NCI-H460 (cell line): Measurements from ENCODE around the gene CENPH. TPM values are rescaled to one million over a fixed set of nuclear protein-coding genes. Genes with fewer than 3 reads are reported as not detected.
"Not testable (repeated sequence)": the region's sequence is repeated elsewhere in the genome, so short reads cannot be mapped to it uniquely, and the experiment has no call there.

ENCODE experiments used
- DNase-seq: peaks from one replicate; pipeline ENCODE4 v3.0.0-alpha.2; 2016; ENCODE audit warnings: low read depth; ENCODE audit errors: extremely low read depth
- total RNA-seq: library from RNA; depleted of rRNA; stranded (reverse); fragments of >200 nt; shearing (Covaris generic); gene quantifications from 2 replicates; pipeline ENCODE4 v1.2.3, GENCODE V29; 2014

The CENPH gene
- total RNA-seq, 1 experiment from 2014 or later: 39.1 TPM

DNA sequence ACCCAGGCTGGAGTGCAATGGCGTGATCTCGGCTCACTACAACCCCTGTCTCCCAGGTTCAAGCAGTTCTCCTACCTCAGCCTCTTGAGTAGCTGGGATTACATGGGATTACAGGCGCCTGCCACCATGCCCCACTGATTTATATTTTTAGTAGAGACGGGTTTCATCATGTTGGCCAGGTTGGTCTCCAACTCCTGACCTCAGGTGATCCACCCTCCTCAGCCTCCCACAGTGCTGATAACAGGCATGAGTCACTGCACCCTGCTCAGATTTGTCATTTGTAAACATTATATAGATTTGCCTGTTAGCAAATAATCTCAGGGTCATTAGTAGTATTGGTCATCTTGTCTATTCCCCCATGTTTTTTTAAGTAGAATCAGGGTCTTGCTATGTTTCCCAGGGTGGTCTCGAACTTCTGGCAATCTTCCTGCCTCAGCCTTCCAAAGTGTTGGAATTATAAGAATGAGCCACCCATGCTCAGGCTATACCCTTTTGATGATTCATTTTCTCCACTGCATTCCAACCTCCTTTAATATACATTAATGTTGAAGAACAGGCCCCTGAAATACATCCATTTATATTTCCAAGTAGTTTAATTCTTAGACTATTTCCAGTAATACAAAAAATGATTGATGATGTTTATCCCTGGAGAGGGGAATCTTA, 17.3 kb downstream of the CENPH start:
- no peak for DNase-seq

DNA sequence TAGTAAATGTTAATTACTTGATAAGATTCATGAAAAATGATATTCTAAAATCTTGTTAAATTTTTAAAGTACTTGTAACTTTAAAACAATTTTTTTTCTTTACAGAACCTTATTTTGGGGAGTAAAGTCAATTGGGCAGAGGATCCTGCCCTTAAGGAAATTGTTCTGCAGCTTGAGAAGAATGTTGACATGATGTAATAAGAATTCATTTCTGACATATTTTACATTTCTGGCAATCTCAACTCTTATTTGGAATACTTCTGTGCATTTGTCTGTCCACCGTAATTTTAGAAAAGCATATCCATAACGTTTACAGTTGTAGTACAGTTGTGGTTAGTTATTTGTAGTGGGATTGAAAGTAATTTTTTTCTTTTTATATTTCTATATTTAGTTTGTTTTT, 20.2 kb downstream of the CENPH start:
- DNase-seq: no peak

GRCh38 chr5:69211200-69211599, 21.8 kb downstream of the CENPH start:
- no peak for DNase-seq

DNA sequence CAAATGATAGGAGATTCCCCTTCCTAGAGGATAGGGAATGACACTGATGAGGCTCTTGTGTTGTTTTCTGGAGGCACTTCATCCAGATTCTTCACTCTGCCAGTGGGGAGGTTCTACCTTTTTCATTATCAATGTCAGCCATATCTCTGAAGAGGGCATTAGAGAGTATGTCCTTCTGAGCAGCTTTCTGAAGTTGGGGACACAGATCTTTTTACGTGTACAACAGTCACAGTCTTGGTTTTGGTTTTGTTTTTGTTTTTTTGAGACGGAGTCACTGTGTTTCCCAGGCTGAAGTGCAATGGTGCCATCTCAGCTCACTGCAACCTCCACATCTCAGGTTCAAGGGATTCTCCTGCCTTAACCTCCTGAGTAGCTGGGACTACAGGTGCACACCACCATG, 22.6 kb downstream of the CENPH start:
- no peak for DNase-seq

GRCh38 chr5:69213513-69214215, 24.3 kb downstream of the CENPH start:
- no peak for DNase-seq

DNA sequence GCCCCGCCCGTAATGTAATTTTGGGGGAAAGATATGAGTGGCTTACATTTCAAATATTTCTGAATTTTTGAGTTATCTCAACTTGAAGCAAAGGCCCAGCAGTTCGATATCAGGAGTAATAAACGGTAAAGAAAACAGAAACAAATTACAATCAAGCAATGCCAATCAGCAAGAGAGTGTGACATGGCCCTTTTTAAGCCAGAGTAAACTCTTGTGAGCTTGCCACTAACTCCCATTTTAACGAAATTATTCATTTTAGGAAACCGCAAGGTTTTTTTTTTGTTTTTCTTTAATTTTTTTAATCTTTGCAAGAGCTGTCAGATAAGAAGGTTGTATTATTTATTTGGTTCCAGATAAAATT, 27.7 kb downstream of the CENPH start:
- no peak for DNase-seq

DNA sequence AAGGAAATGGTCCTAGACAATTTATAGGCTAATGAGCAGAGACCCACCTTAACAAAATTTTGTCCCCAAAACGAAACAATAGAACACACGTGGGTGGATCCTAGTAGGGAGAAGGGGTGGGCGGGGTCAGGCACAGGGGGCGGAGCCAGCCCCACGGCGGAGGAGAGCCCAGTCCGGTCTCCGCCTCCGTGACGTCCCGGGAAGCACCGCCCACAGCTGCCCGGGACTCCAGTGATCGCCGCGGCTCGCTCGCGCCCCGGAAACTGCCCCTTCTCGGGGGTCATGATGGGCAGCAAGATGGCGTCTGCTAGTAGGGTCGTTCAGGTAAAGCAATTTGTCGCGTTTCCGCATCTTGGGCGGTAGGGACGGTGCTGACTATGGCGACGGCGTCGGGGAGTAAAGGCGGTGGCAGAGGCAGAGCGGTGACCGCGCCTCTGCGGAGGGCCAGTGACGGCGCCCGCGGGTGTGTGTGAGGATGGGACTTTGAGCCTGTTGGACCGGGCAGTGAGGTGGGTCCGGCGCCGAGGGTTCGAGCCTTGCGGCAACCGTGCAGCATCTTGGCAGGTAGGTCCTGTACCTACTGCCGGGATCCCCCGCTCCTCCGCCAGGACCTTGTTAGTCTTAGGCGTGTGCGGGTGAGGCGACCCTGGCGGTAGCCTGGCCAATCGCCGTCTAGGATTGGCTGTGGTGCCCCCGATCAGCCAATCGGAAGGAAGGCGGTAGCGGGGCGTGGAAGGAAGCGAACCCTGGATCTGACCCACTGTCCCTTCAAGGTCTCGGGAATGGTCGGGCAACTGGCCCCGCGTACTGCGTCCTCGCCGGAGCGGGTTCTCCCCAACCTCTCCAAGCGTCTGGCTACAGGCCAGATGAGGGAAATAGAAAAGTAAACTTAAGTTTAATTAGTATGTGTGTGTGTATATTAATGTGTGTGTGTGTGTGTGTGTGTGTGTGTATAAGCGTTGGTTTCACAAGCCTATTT, 28.5 kb downstream of the CENPH start:
- DNase-seq: peak; percentile 88

DNA sequence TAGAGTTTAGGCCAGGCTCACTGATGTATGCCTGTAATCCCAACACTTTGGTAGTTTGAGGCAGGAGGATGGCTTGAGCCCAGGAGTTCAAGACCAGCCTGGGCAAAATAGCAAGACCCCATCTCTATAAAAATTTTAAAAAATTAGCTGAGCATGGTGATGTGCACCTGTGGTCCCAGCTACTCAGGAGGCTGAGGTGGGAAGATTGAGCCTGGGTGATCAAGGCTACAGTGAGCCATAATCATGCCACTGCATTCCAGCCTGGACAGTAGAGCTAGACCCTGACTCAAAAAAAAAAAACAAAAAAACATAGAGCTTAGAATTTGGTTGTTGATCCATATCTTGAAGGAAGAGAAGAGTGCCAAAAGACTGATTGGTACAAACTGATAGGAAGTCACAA, 30.6 kb downstream of the CENPH start:
- no peak for DNase-seq

- DNase-seq: not testable (repeated sequence)
Measured at GRCh38 chr5:69220371-69220770, 31.0 kb downstream of the CENPH start.

DNA sequence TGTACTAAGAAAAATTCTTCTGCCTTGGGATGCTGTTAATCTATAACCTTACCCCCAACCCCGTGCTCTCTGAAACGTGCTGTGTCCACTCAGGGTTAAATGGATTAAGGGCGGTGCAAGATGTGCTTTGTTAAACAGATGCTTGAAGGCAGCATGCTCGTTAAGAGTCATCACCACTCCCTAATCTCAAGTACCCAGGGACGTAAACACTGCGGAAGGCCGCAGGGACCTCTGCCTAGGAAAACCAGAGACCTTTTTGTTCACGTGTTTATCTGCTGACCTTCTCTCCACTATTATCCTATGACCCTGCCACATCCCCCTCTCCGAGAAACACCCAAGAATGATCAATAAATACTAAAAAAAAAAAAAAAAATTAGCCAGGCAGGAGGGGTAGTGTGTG, 31.4 kb downstream of the CENPH start:
- DNase-seq: not testable (repeated sequence)

GRCh38 chr5:69224520-69224919, 35.1 kb downstream of the CENPH start:
- DNase-seq: no peak

DNA sequence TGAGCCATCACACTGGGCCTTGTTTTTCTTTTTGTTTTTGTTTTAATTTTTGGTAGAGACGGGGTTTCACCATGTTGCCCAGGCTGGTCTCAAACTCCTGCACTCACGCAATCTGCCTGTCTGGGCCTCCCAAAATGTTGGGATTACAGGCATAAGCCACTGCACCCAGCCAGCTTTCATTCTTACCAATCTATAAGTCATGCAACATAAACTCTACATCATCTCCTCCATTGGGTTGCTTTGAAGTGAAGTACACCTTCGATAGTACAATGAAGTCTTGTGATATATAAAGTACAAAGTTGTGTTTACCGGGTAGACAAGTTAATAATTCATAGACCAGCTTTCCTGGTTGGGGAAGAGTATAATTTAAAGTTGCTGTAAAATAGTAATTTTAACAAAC, 36.5 kb downstream of the CENPH start:
- DNase-seq: no peak

DNA sequence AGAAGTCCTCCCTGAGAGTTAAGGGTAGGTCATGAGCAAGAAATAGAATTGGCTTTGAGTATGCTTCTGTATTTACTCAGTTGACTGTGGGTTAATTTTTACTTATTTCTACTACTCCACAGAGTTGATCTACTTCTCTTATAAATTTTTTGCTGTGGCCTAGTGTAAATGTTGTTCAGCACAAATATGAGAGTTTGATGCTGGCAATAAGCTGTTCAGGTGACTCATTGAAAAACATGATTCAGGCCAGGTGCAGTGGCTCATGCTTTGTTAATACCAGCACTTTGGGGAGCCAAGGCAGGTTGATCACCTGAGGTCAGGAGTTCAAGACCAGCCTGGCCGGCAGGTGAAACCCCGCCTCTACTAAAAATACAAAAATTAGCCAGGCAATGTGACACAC, 40.8 kb downstream of the CENPH start:
- no peak for DNase-seq

DNA sequence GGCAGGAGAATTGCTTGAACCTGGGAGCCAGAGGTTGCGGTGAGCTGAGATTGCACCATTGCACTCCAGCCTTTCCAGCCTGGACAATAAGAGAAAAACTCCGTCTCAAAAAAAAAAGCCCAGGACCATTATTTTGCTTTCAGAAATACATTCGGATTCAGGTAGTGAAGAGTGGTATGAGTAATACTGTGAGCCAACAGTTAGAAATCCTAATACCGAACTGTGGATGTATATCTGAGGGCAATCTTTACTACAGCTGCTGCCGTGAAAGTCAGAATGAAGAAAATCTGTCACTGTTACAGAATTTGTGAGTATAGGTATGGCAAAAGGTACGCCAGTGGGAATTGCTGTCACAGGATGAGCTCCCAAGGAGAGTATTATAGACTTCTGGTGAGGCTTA, 41.9 kb downstream of the CENPH start:
- DNase-seq: no peak

DNA sequence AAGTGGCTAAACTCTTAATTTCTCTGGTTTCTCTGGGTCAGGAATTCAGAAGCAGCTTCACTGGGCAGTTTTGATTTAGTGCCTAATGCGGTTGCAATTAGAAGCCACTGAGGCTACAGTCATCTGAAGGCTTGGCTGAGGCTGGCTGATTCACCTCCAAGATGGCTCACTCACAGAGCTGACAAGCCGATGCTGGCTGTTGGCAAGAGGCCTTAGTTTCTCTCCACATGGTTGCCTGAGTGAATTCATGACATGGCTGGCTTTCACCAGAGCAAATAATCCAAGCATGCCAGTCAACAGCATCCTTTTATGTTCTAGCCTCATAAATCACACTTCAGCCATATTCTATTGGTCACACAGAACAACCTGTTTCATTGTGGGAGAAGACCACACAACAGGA, 42.5 kb downstream of the CENPH start:
- no peak for DNase-seq

GRCh38 chr5:69234457-69235268, 45.3 kb downstream of the CENPH start, which contains the start of gene CDK7:
TSS of gene CDK7 (plus strand) at chr5:69234886. CDS start at chr5:69234976, 90 bp downstream.
- DNase-seq: peak; percentile 87

GRCh38 chr5:69236733-69237132, 47.4 kb downstream of the CENPH start:
- DNase-seq: not testable (repeated sequence)

GRCh38 chr5:69237877-69238276, 48.5 kb downstream of the CENPH start:
- DNase-seq: no peak

GRCh38 chr5:69238760-69239251, 49.4 kb downstream of the CENPH start:
- DNase-seq: peak; percentile 21

- DNase-seq: no peak
Measured at GRCh38 chr5:69242215-69242927, 53.0 kb downstream of the CENPH start.
